HepG2 (cell line): Measurements from ENCODE around the gene ZNF385B. TPM values are rescaled to one million over a fixed set of nuclear protein-coding genes. Genes with fewer than 3 reads are reported as not detected.

Experiments used
- ATAC-seq: fragments of 200-7000 bp; cut with Tn5 transposase; 3 replicates; pipeline ENCODE4 v1.9.1; 2020; ENCODE audit warnings: mild to moderate bottlenecking, moderate library complexity
- BruUV-seq: library from RNA; stranded (reverse); fragments of 400-500 nt; replicated peaks from 2 replicates; lab custom pipeline; 2021; lab: Mats Ljungman, UMichigan
- CTCF ChIA-PET: fragments of 300-600 bp; formaldehyde crosslinking; extraction: SDS; loops from one replicate; lab custom pipeline; 2021; ENCODE audit warnings: low total read pairs, inconsistent platforms, low intra/inter-chr PET ratio; lab: Yijun Ruan, JAX
- POLR2A ChIA-PET: fragments of 350-600 bp; sonication (Branson Sonifier 250); formaldehyde crosslinking; loops from one replicate; lab custom pipeline; 2020; ENCODE audit warnings: antibody characterized with exemption, inconsistent platforms; lab: Yijun Ruan, JAX
- DNase-seq: peaks from one replicate; pipeline ENCODE4 v3.0.0-alpha.2; 2015; ENCODE audit warnings: low spot score
- FAIRE-seq: peaks from 3 replicates; lab custom pipeline; 2011; peaks lifted over from hg19 to GRCh38; lab: Jason Lieb, UNC
- H2AFZ ChIP-seq: one replicate; pipeline ENCODE4 v1.6.1; 2011; ENCODE audit warnings: low read length, inconsistent platforms
- H3K27ac ChIP-seq: fragments of 300-600 bp; 3 replicates; pipeline ENCODE4 v1.8.0; 2011; ENCODE audit warnings: mixed run types, mild to moderate bottlenecking, mixed read lengths, low read length, inconsistent platforms; ENCODE audit not compliant: insufficient read depth; ENCODE audit errors: extremely low read length
- H3K27me3 ChIP-seq, 2 experiments: fragments of 200-600 bp in 1 of 2; 2 replicates in 1 of 2; 3 replicates in 1 of 2; pipeline versions ENCODE4 v1.6.0 to v1.8.0; 2011; ENCODE audit warnings: low read length in 2 of 2, mild to moderate bottlenecking in 2 of 2, moderate library complexity in 2 of 2, inconsistent platforms in 1 of 2; ENCODE audit not compliant: insufficient read depth in 2 of 2, control insufficient read depth in 1 of 2
- H3K36me3 ChIP-seq, 2 experiments: fragments of 200-600 bp in 1 of 2; replicated peaks in 1 of 2; 2 replicates in 1 of 2; 3 replicates in 1 of 2; pipeline versions ENCODE4 v1.5.1 to v1.8.0; 2011; ENCODE audit warnings: low read length in 2 of 2, inconsistent platforms in 1 of 2; ENCODE audit not compliant: insufficient read depth in 2 of 2, control insufficient read depth in 1 of 2
- H3K4me1 ChIP-seq: 2 replicates; pipeline ENCODE4 v1.5.1; 2012; ENCODE audit warnings: low read length, inconsistent platforms; ENCODE audit not compliant: insufficient read depth
- H3K4me2 ChIP-seq: 2 replicates; pipeline ENCODE4 v1.6.0; 2011; ENCODE audit warnings: low read depth, low read length, inconsistent platforms
- H3K4me3 ChIP-seq, 3 experiments: fragments of 200-600 bp in 1 of 3; sonication (generic), shearing (Covaris generic) in 1 of 3; replicated peaks in 1 of 3; 2 replicates each; pipeline ENCODE4 v1.5.1; 2011 to 2016; ENCODE audit warnings: low read length in 3 of 3, inconsistent platforms in 2 of 3, low read depth in 2 of 3, mild to moderate bottlenecking in 2 of 3, control low read depth in 1 of 3, mixed read lengths in 1 of 3; ENCODE audit not compliant: insufficient read depth in 1 of 3
- H3K79me2 ChIP-seq: one replicate; pipeline ENCODE4 v1.6.1; 2011; ENCODE audit warnings: low read length, inconsistent platforms; ENCODE audit not compliant: insufficient read depth
- H3K9ac ChIP-seq: 2 replicates; pipeline ENCODE4 v1.6.0; 2011; ENCODE audit warnings: mild to moderate bottlenecking, low read depth, low read length, inconsistent platforms; ENCODE audit not compliant: insufficient read depth
- H3K9me3 ChIP-seq: 2 replicates; pipeline ENCODE4 v1.5.1; 2012; ENCODE audit warnings: mild to moderate bottlenecking, low read length
- H4K20me1 ChIP-seq: 2 replicates; pipeline ENCODE4 v1.6.0; 2011; ENCODE audit warnings: inconsistent platforms, mild to moderate bottlenecking, low read length, moderate library complexity; ENCODE audit not compliant: insufficient read depth
- AKNA ChIP-seq: sonication (generic); formaldehyde crosslinking; IDR thresholded peaks from 2 replicates; pipeline ENCODE4 v1.4.0; 2020; ENCODE audit warnings: missing genetic modification reagents, borderline replicate concordance
- CBFB ChIP-seq: sonication (generic); formaldehyde crosslinking; IDR thresholded peaks from 2 replicates; pipeline ENCODE4 v1.4.0; 2020; ENCODE audit warnings: missing genetic modification reagents
- CCAR2 ChIP-seq: fragments of 200-400 bp; formaldehyde crosslinking; optimal IDR thresholded peaks from 2 replicates; pipeline ENCODE3; 2018; ENCODE audit warnings: low read depth, mild to moderate bottlenecking, low read length, moderate library complexity
- NFKB2 ChIP-seq: sonication (generic); formaldehyde crosslinking; IDR thresholded peaks from 2 replicates; pipeline ENCODE4 v1.4.0; 2020; ENCODE audit warnings: missing genetic modification reagents, borderline replicate concordance
- SRF ChIP-seq: IDR thresholded peaks from 2 replicates; pipeline ENCODE4 v1.6.1; 2011; ENCODE audit warnings: mild to moderate bottlenecking, low read depth, low read length, moderate library complexity
- THAP8 ChIP-seq: sonication (generic); formaldehyde crosslinking; IDR thresholded peaks from 2 replicates; pipeline ENCODE4 v1.5.1; 2020; ENCODE audit warnings: missing genetic modification reagents, mild to moderate bottlenecking, borderline replicate concordance
- ZNF564 ChIP-seq: sonication (generic); formaldehyde crosslinking; IDR thresholded peaks from 2 replicates; pipeline ENCODE4 v1.8.1; 2023; ENCODE audit warnings: mild to moderate bottlenecking, missing genetic modification reagents
- ZNF609 ChIP-seq: sonication (generic); formaldehyde crosslinking; IDR thresholded peaks from 2 replicates; pipeline ENCODE4 v1.4.0; 2020; ENCODE audit warnings: mild to moderate bottlenecking, missing genetic modification reagents, borderline replicate concordance
- ZNF704 ChIP-seq: sonication (generic); formaldehyde crosslinking; IDR thresholded peaks from 2 replicates; pipeline ENCODE4 v1.8.1; 2023; ENCODE audit warnings: mild to moderate bottlenecking, inconsistent platforms, moderate library complexity, missing genetic modification reagents, borderline replicate concordance
- ZNF713 ChIP-seq: sonication (generic); formaldehyde crosslinking; IDR thresholded peaks from 2 replicates; pipeline ENCODE4 v1.4.0; 2020; ENCODE audit warnings: mild to moderate bottlenecking, missing genetic modification reagents
- WGBS: methylation state at CpG from one replicate; pipeline ENCODE4 v1.1.6; 2017; ENCODE audit warnings: low lambda C conversion rate; 5-methylcytosine and 5-hydroxymethylcytosine counted together
- in situ Hi-C: cut with HindIII; loops from 2 replicates; pipeline ENCODE4 v1.10.0; 2017; ENCODE audit warnings: low pct_unique_long_range_greater_than_20kb; ENCODE audit not compliant: extremely low pct_ligation_motif_present
- intact Hi-C: fragments of 100-400 bp; cut with micrococcal nuclease; formaldehyde crosslinking; loops from one replicate; pipeline ENCODE4 v1.10.0; 2022; ENCODE audit not compliant: unreplicated experiment
- polyA plus RNA-seq, 8 experiments: library from polyadenylated mRNA; depleted of rRNA in 3 of 8; stranded (reverse) in 7 of 8; unstranded in 1 of 8; fragments of >200 nt; fragmentation: Illumina TruSeq in 4 of 8; extraction: Trizol in 4 of 8; gene quantifications; 2 replicates each; pipeline versions ENCODE4 v1.2.1 to v1.2.3, GENCODE V29; 2011 to 2016; ENCODE audit warnings: low read depth in 4 of 8, missing spikeins in 1 of 8, mixed read lengths in 1 of 8; ENCODE audit not compliant: insufficient read depth in 1 of 8
- total RNA-seq, 5 experiments: library from RNA; depleted of rRNA; stranded (reverse); fragments of >200 nt; fragmentation: Illumina TruSeq; extraction: Trizol; gene quantifications; 2 replicates each; pipeline ENCODE4 v1.2.3, GENCODE V29; 2016; ENCODE audit warnings: low read depth in 1 of 5

ZNF385B gene
- total and polyA plus RNA-seq, 2 of the 13 experiments (the other 11 are each of a cell fraction or from before 2014, with no cell fraction given), result 3.3 to 6.7 TPM

GRCh38 chr2:179826297-179826696, 35.1 kb downstream of the ZNF385B start:
- Histone ChIP-seq H3K9ac (no peak overlapping the region), H2AFZ (no peak overlapping the region), H3K27me3 (0 out of 5 replicates have a peak, but pooled peaks cover 0 to 6% of the 10 kb centered on the region in 2 experiments), H3K27ac (no peak overlapping the region), H3K79me2 (no peaks in the 10 kb centered on the region), H3K4me1 (no peaks in the 10 kb centered on the region), H3K9me3 (no peaks in the 10 kb centered on the region), H3K36me3 (no peaks in the 10 kb centered on the region), H3K4me3 (no peak overlapping the region), H4K20me1 (no peaks in the 10 kb centered on the region), H3K4me2 (no peak overlapping the region)
- WGBS, result 0% methylated on average over 2 of the region's 2 CpGs
- ChIA-PET POLR2A (no interaction called here), CTCF (no interaction called here)
- ATAC-seq (no peak), DNase-seq (no peak), FAIRE-seq (no peak)
- BruUV-seq, result no TSS peak
- in situ Hi-C loops, result no loop called here
- intact Hi-C loops, result no loop called here
- no peak for TF ChIP-seq ZNF704 (CRISPR knock-in tag)
- no peak for TF ChIP-seq ZNF609 (CRISPR knock-in tag)
- TF ChIP-seq AKNA (CRISPR knock-in tag), result no peak
- TF ChIP-seq CCAR2, result no peak
- no peak for TF ChIP-seq CBFB (CRISPR knock-in tag)
- no peak for TF ChIP-seq NFKB2
- no peak for TF ChIP-seq ZNF564
- no peak for TF ChIP-seq ZNF713 (CRISPR knock-in tag)
- no peak for TF ChIP-seq SRF
- no peak for TF ChIP-seq THAP8 (CRISPR knock-in tag)
